WI38 (cell line): ENCODE results near the gene KRI1.
"Not testable (repeated sequence)": the region's sequence is repeated elsewhere in the genome, so short reads cannot be mapped to it uniquely, and the experiment has no call there.

Experiments
- H3K4me3 ChIP-seq: 2 replicates; pipeline ENCODE4 v1.5.1; 2011; ENCODE audit warnings: low read depth, mild to moderate bottlenecking, control low read depth, low read length
- CTCF ChIP-seq: IDR thresholded peaks from 2 replicates; pipeline ENCODE4 v1.5.1; 2012; ENCODE audit warnings: low read depth, mild to moderate bottlenecking, control low read depth, low read length

Gene KRI1

GRCh38 chr19:10538204-10538983 lies 27.4 kb downstream of the KRI1 start:
- H3K4me3 ChIP-seq = no peak overlapping the region
- TF ChIP-seq CTCF = no peak

GRCh38 chr19:10537668-10538067 lies 28.1 kb downstream of the KRI1 start:
- no peak overlapping the region for H3K4me3 ChIP-seq
- no peak for TF ChIP-seq CTCF

GRCh38 chr19:10535613-10536012 lies 30.2 kb downstream of the KRI1 start:
- TF ChIP-seq CTCF = no peak
- H3K4me3 ChIP-seq = no peak overlapping the region

GRCh38 chr19:10533646-10534386 lies 32.0 kb downstream of the KRI1 start:
- H3K4me3 ChIP-seq = no peak overlapping the region
- TF ChIP-seq CTCF = no peak

GRCh38 chr19:10532457-10532856 lies 33.4 kb downstream of the KRI1 start:
- no peak overlapping the region for H3K4me3 ChIP-seq
- TF ChIP-seq CTCF = no peak

- not testable (repeated sequence) for H3K4me3 ChIP-seq
Measured at GRCh38 chr19:10526887-10527286, 38.9 kb downstream of the KRI1 start.

GRCh38 chr19:10525636-10526035 lies 40.2 kb downstream of the KRI1 start:
- TF ChIP-seq CTCF = no peak
- H3K4me3 ChIP-seq = no peak overlapping the region
